Upper lobe of left lung (tissue), 6 donors: ENCODE measurements around the gene C17orf58. TPM values are rescaled to one million over a fixed set of nuclear protein-coding genes. Genes with fewer than 3 reads are reported as not detected.

Experiments
- ATAC-seq, 2 donors: fragments of 200-7000 bp; cut with Tn5 transposase; one replicate each; pipeline ENCODE4 v1.9.1; 2022; ENCODE audit warnings: mild to moderate bottlenecking in 2 of 2, moderate library complexity in 2 of 2; ENCODE audit not compliant: low FRiP score in 2 of 2
- DNase-seq, 2 donors: peaks; one replicate each; pipeline ENCODE4 v3.0.0-alpha.2; 2019 to 2020
- H3K27ac ChIP-seq, 4 donors: fragments of 200-600 bp; sonication (generic); one replicate each; pipeline ENCODE4 v1.5.1; 2016 to 2019
- H3K27me3 ChIP-seq, 4 donors: fragments of 200-600 bp; sonication (generic); one replicate each; pipeline ENCODE4 v1.5.1; 2017 to 2019
- H3K36me3 ChIP-seq, 4 donors: fragments of 200-600 bp; sonication (generic); one replicate each; pipeline ENCODE4 v1.5.1; 2016 to 2019
- H3K4me1 ChIP-seq, 4 donors: fragments of 200-600 bp; sonication (generic); one replicate each; pipeline ENCODE4 v1.5.1; 2018 to 2019
- H3K4me3 ChIP-seq, 4 donors: fragments of 200-600 bp; sonication (generic); one replicate each; pipeline ENCODE4 v1.5.1; 2017 to 2019; ENCODE audit warnings: mild to moderate bottlenecking in 2 of 4, moderate library complexity in 1 of 4
- H3K9me3 ChIP-seq, 4 donors: fragments of 200-600 bp; sonication (generic); one replicate each; pipeline ENCODE4 v1.5.1; 2018 to 2019
- CTCF ChIP-seq, 6 experiments: fragments of 450-650 bp in 4 of 6; fragments of 200-600 bp in 2 of 6; sonication (generic) in 2 of 6; IDR thresholded peaks; one replicate each; pipeline ENCODE4 v1.5.1; 2016 to 2019; ENCODE audit warnings: antibody characterized with exemption in 6 of 6
- EP300 ChIP-seq, 4 donors: sonication (generic); formaldehyde crosslinking; IDR thresholded peaks; one replicate each; pipeline ENCODE4 v1.5.1; 2017; ENCODE audit warnings: antibody characterized with exemption in 4 of 4, control low read depth in 2 of 4
- POLR2A ChIP-seq, 4 donors: fragments of 450-650 bp; IDR thresholded peaks; one replicate each; pipeline ENCODE4 v1.5.1; 2016 to 2017; ENCODE audit warnings: antibody characterized with exemption in 4 of 4, mild to moderate bottlenecking in 2 of 4
- POLR2AphosphoS5 ChIP-seq, 2 donors: sonication (generic); formaldehyde crosslinking; IDR thresholded peaks; one replicate each; pipeline ENCODE4 v1.5.1; 2017; ENCODE audit warnings: antibody characterized with exemption in 2 of 2
- WGBS, 2 donors: methylation state at CpG; one replicate each; pipeline ENCODE4 v1.1.5; 2017 to 2018; 5-methylcytosine and 5-hydroxymethylcytosine counted together
- total RNA-seq, 6 donors: library from RNA; depleted of rRNA in 4 of 6; stranded (reverse); fragments of >200 nt in 4 of 6; gene quantifications; one replicate each; pipeline versions ENCODE4 v1.1.0 to v1.2.1, GENCODE V29; 2016 to 2021
- donor health status: DM: no; HTN: no; CAD: no; lungs with moderate emphysema.
- donor health status: DM: no; HTN: yes; CAD: no; lungs with severe emphysema.

The C17orf58 gene
- total RNA-seq, 6 donors from 2014 or later, result 4.2 to 21.0 (median 8.2) TPM

GRCh38 chr17:67959510-67959909 lies 36.8 kb downstream of the C17orf58 start:
- H3K27ac ChIP-seq, result no peak overlapping the region
- no peak for TF ChIP-seq POLR2A (IDR thresholded peaks at IDR 0.05)
- TF ChIP-seq POLR2AphosphoS5 (IDR thresholded peaks at IDR 0.05), result no peak
- no peak for TF ChIP-seq CTCF (IDR thresholded peaks at IDR 0.05)
- TF ChIP-seq EP300 (IDR thresholded peaks at IDR 0.05), result no peak
- H3K4me1 ChIP-seq, result no peaks in the 10 kb centered on the region
- H3K27me3 ChIP-seq, result no peaks in the 10 kb centered on the region
- DNase-seq (no peak), ATAC-seq (no peak)
- no peak overlapping the region for H3K4me3 ChIP-seq
- H3K36me3 ChIP-seq, result peaks cover 0 to 52% (median 19%) of the 10 kb centered on the region in 4 donors
- H3K9me3 ChIP-seq, result no peaks in the 10 kb centered on the region
- WGBS, 2 donors, result 97 to 98% methylated on average over 3 of the region's 3 CpGs

- DNase-seq (no peak), ATAC-seq (no peak)
- Histone ChIP-seq H3K27me3 (no peaks in the 10 kb centered on the region), H3K36me3 (peaks cover 17 to 88% (median 65%) of the 10 kb centered on the region in 4 donors), H3K4me1 (no peaks in the 10 kb centered on the region), H3K4me3 (no peak overlapping the region), H3K27ac (no peak overlapping the region), H3K9me3 (no peaks in the 10 kb centered on the region)
- WGBS, 2 donors, result 100% methylated on average over 2 of the region's 2 CpGs
- TF ChIP-seq POLR2A (IDR thresholded peaks at IDR 0.05), result no peak
- TF ChIP-seq POLR2AphosphoS5 (IDR thresholded peaks at IDR 0.05), result no peak
- TF ChIP-seq EP300 (IDR thresholded peaks at IDR 0.05), result no peak
- no peak for TF ChIP-seq CTCF (IDR thresholded peaks at IDR 0.05)
Measured at GRCh38 chr17:67950945-67951344, 45.3 kb downstream of the C17orf58 start.

- H3K27me3 ChIP-seq, result no peaks in the 10 kb centered on the region
- no peaks in the 10 kb centered on the region for H3K4me1 ChIP-seq
- 93 to 94% methylated on average over 5 of the region's 5 CpGs for WGBS, 2 donors
- H3K27ac ChIP-seq, result no peak overlapping the region
- TF ChIP-seq CTCF (IDR thresholded peaks at IDR 0.05), result no peak
- no peak for TF ChIP-seq EP300 (IDR thresholded peaks at IDR 0.05)
- no peak for TF ChIP-seq POLR2AphosphoS5 (IDR thresholded peaks at IDR 0.05)
- ATAC-seq, result no peak
- no peaks in the 10 kb centered on the region for H3K9me3 ChIP-seq
- no peak overlapping the region for H3K4me3 ChIP-seq
- no peak for DNase-seq
- H3K36me3 ChIP-seq, result peaks cover 37 to 100% (median 81%) of the 10 kb centered on the region in 4 donors
Measured at GRCh38 chr17:67947325-67947813, 48.9 kb downstream of the C17orf58 start.

- no peak overlapping the region for H3K27ac ChIP-seq
- H3K27me3 ChIP-seq, result no peaks in the 10 kb centered on the region
- H3K4me1 ChIP-seq, result no peaks in the 10 kb centered on the region
- peaks cover 37 to 100% (median 82%) of the 10 kb centered on the region in 4 donors for H3K36me3 ChIP-seq
- H3K4me3 ChIP-seq, result no peak overlapping the region
- DNase-seq (no peak), ATAC-seq (no peak)
- no peak for TF ChIP-seq POLR2A (IDR thresholded peaks at IDR 0.05)
- TF ChIP-seq CTCF (IDR thresholded peaks at IDR 0.05), result no peak
- no peak for TF ChIP-seq EP300 (IDR thresholded peaks at IDR 0.05)
- TF ChIP-seq POLR2AphosphoS5 (IDR thresholded peaks at IDR 0.05), result no peak
- no peaks in the 10 kb centered on the region for H3K9me3 ChIP-seq
Measured at GRCh38 chr17:67946513-67946912, 49.8 kb downstream of the C17orf58 start.

- Histone ChIP-seq H3K4me3 (no peak overlapping the region), H3K4me1 (no peaks in the 10 kb centered on the region), H3K36me3 (peaks cover 41 to 94% (median 80%) of the 10 kb centered on the region in 4 donors), H3K27me3 (no peaks in the 10 kb centered on the region), H3K9me3 (no peaks in the 10 kb centered on the region), H3K27ac (no peak overlapping the region)
- TF ChIP-seq EP300 (IDR thresholded peaks at IDR 0.05), result no peak
- no peak for TF ChIP-seq POLR2A (IDR thresholded peaks at IDR 0.05)
- no peak for TF ChIP-seq POLR2AphosphoS5 (IDR thresholded peaks at IDR 0.05)
- no peak for TF ChIP-seq CTCF (IDR thresholded peaks at IDR 0.05)
- DNase-seq, result no peak
- ATAC-seq, result no peak
- 96 to 100% methylated on average over 5 of the region's 5 CpGs for WGBS, 2 donors
Measured at GRCh38 chr17:67944035-67944434, 52.2 kb downstream of the C17orf58 start.
